DND-41 (cell line): ENCODE data around the gene NRDC.
A peak's percentile ranks its signal among the peaks of the same experiment; 100 is the strongest.

Experiments
- ATAC-seq: fragments of 200-7000 bp; cut with Tn5 transposase; 3 replicates; pipeline ENCODE4 v1.9.1; 2021; ENCODE audit warnings: low read depth; ENCODE audit not compliant: insufficient read depth
- DNase-seq: peaks from one replicate; pipeline ENCODE4 v3.0.0-alpha.2; 2020
- H2AFZ ChIP-seq: 2 replicates; pipeline ENCODE4 v1.6.0; 2012; ENCODE audit warnings: low read depth, low read length
- H3K27ac ChIP-seq: 2 replicates; pipeline ENCODE4 v1.5.1; 2012; ENCODE audit warnings: low read length, inconsistent platforms
- H3K27me3 ChIP-seq: fragments of 200-600 bp; sonication (generic); 2 replicates; pipeline ENCODE4 v1.6.0; 2012; ENCODE audit warnings: low read length, mild to moderate bottlenecking, inconsistent platforms; ENCODE audit not compliant: insufficient read depth, poor library complexity
- H3K36me3 ChIP-seq: 2 replicates; pipeline ENCODE4 v1.5.1; 2012; ENCODE audit warnings: low read length, inconsistent platforms; ENCODE audit not compliant: insufficient read depth
- H3K4me1 ChIP-seq: 2 replicates; pipeline ENCODE4 v1.5.1; 2012; ENCODE audit warnings: mild to moderate bottlenecking, low read length; ENCODE audit not compliant: insufficient read depth
- H3K4me2 ChIP-seq: 2 replicates; pipeline ENCODE4 v1.6.0; 2012; ENCODE audit warnings: mild to moderate bottlenecking, moderate library complexity, low read length, inconsistent platforms; ENCODE audit not compliant: insufficient read depth
- H3K4me3 ChIP-seq, 2 experiments: fragments of 200-600 bp in 1 of 2; shearing (Covaris generic) in 1 of 2; 2 replicates each; pipeline ENCODE4 v1.5.1; 2012 to 2016; ENCODE audit warnings: inconsistent platforms in 2 of 2, low read length in 2 of 2, mild to moderate bottlenecking in 2 of 2, low read depth in 1 of 2, moderate library complexity in 1 of 2
- H3K79me2 ChIP-seq: 2 replicates; pipeline ENCODE4 v1.6.0; 2012; ENCODE audit warnings: low read length, inconsistent platforms; ENCODE audit not compliant: insufficient read depth
- H3K9ac ChIP-seq: 2 replicates; pipeline ENCODE4 v1.6.0; 2012; ENCODE audit warnings: low read depth, mild to moderate bottlenecking, inconsistent platforms, low read length, moderate library complexity
- H3K9me3 ChIP-seq: 2 replicates; pipeline ENCODE4 v1.5.1; 2012; ENCODE audit warnings: low read length, moderate library complexity, mild to moderate bottlenecking, inconsistent platforms; ENCODE audit not compliant: insufficient read depth, severe bottlenecking
- H4K20me1 ChIP-seq: 2 replicates; pipeline ENCODE4 v1.6.0; 2012; ENCODE audit warnings: low read length; ENCODE audit not compliant: insufficient read depth
- CTCF ChIP-seq: IDR thresholded peaks from 2 replicates; pipeline ENCODE4 v1.5.1; 2012; ENCODE audit warnings: borderline replicate concordance, low read length, moderate library complexity, mild to moderate bottlenecking; ENCODE audit not compliant: poor library complexity, severe bottlenecking; ENCODE audit errors: extremely low read depth
- EZH2 ChIP-seq: IDR thresholded peaks from 3 replicates; pipeline ENCODE4 v1.6.1; 2012; ENCODE audit warnings: borderline replicate concordance, low read depth, mild to moderate bottlenecking, moderate library complexity, low read length, inconsistent platforms; ENCODE audit not compliant: severe bottlenecking

Gene NRDC

GRCh38 chr1:51908499-51908898 lies 30.0 kb upstream of the NRDC start:
- no peak overlapping the region for H3K4me2 ChIP-seq
- DNase-seq, result no peak
- H3K27ac ChIP-seq, result no peak overlapping the region
- peaks cover 3% of the 10 kb centered on the region for H3K27me3 ChIP-seq
- peaks cover 6% of the 10 kb centered on the region for H3K4me1 ChIP-seq
- ATAC-seq, result no peak
- no peak for TF ChIP-seq CTCF
- TF ChIP-seq EZH2, result no peak
- no peak overlapping the region for H3K9ac ChIP-seq
- no peaks in the 10 kb centered on the region for H3K9me3 ChIP-seq
- no peak overlapping the region for H3K4me3 ChIP-seq
- no peaks in the 10 kb centered on the region for H3K36me3 ChIP-seq
- no peak overlapping the region for H2AFZ ChIP-seq
- no peaks in the 10 kb centered on the region for H3K79me2 ChIP-seq
- H4K20me1 ChIP-seq, result no peaks in the 10 kb centered on the region

- TF ChIP-seq CTCF, result no peak
- no peak for TF ChIP-seq EZH2
- Histone ChIP-seq H3K79me2 (no peaks in the 10 kb centered on the region), H3K4me1 (peaks cover 6% of the 10 kb centered on the region), H2AFZ (no peak overlapping the region), H3K4me3 (no peak overlapping the region), H3K36me3 (no peaks in the 10 kb centered on the region), H3K9ac (no peak overlapping the region), H3K27ac (no peak overlapping the region), H3K9me3 (no peaks in the 10 kb centered on the region), H4K20me1 (no peaks in the 10 kb centered on the region), H3K4me2 (peak overlapping the region; percentile 37; the same call in 1 of the 2 replicates), H3K27me3 (peaks cover 7% of the 10 kb centered on the region)
- ATAC-seq, result peak; percentile 96
- peak; percentile 57 for DNase-seq
Measured at GRCh38 chr1:51907079-51907702, 28.7 kb upstream of the NRDC start.

- Histone ChIP-seq H3K4me3 (no peak overlapping the region), H3K27ac (no peak overlapping the region), H3K9ac (no peak overlapping the region), H2AFZ (no peak overlapping the region), H3K9me3 (no peaks in the 10 kb centered on the region), H4K20me1 (no peaks in the 10 kb centered on the region), H3K79me2 (no peaks in the 10 kb centered on the region), H3K36me3 (no peaks in the 10 kb centered on the region), H3K4me2 (peak overlapping the region; percentile 37; the same call in 1 of the 2 replicates), H3K4me1 (peaks cover 6% of the 10 kb centered on the region), H3K27me3 (peaks cover 7% of the 10 kb centered on the region)
- DNase-seq (no peak), ATAC-seq (no peak)
- TF ChIP-seq CTCF (no peak), EZH2 (no peak)
Measured at GRCh38 chr1:51906306-51907078, 28.0 kb upstream of the NRDC start.
